Hippocampal formation (tissue), 2 donors: Measurements from ENCODE around the gene SLC2A11.

Source experiments
- DNase-seq, 2 donors: peaks; one replicate each; lab custom pipeline; 2025; lab: John Stamatoyannopoulos, UW

The SLC2A11 gene

GRCh38 chr22:23857606-23858483, at the start of gene SLC2A11:
Gene SLC2A11, plus strand, starts transcription at chr22:23857875. Its CDS starts 125 bp downstream, at chr22:23858000.
- DNase-seq = peak; percentile 94 to 96

GRCh38 chr22:23812378-23812777, 45.3 kb upstream of the SLC2A11 start:
- DNase-seq = no peak

GRCh38 chr22:23815541-23816155, 42.0 kb upstream of the SLC2A11 start:
- no peak for DNase-seq

GRCh38 chr22:23816156-23816976, 41.3 kb upstream of the SLC2A11 start:
- peak in 1 of 2 donors; percentile 15 for DNase-seq

- no peak for DNase-seq
Measured at GRCh38 chr22:23817146-23817545, 40.5 kb upstream of the SLC2A11 start.

- no peak for DNase-seq
Measured at GRCh38 chr22:23818541-23818940, 39.1 kb upstream of the SLC2A11 start.

- no peak for DNase-seq
Measured at GRCh38 chr22:23820748-23821211, 36.9 kb upstream of the SLC2A11 start.

- no peak for DNase-seq
Measured at GRCh38 chr22:23822101-23822671, 35.5 kb upstream of the SLC2A11 start.

GRCh38 chr22:23823331-23823791, 34.3 kb upstream of the SLC2A11 start:
- DNase-seq = no peak

GRCh38 chr22:23824476-23825245, 33.0 kb upstream of the SLC2A11 start:
- no peak for DNase-seq

- no peak for DNase-seq
Measured at GRCh38 chr22:23825246-23825905, 32.3 kb upstream of the SLC2A11 start.

GRCh38 chr22:23826510-23827350, 30.9 kb upstream of the SLC2A11 start:
- no peak for DNase-seq

GRCh38 chr22:23827351-23827995, 30.2 kb upstream of the SLC2A11 start:
- DNase-seq = no peak

- DNase-seq = no peak
Measured at GRCh38 chr22:23828800-23829680, 28.6 kb upstream of the SLC2A11 start.

GRCh38 chr22:23829845-23830372, 27.8 kb upstream of the SLC2A11 start:
- no peak for DNase-seq

- DNase-seq = no peak
Measured at GRCh38 chr22:23831261-23831660, 26.4 kb upstream of the SLC2A11 start.

- DNase-seq = no peak
Measured at GRCh38 chr22:23831781-23832180, 25.9 kb upstream of the SLC2A11 start.
